ENCODE measurements around the gene JAK2.

JAK2 gene

GRCh38 chr9:5144217-5144616 is 159.1 kb downstream of the JAK2 start:
- DNase-seq (ENCODE audit: low read depth): no peak

DNA sequence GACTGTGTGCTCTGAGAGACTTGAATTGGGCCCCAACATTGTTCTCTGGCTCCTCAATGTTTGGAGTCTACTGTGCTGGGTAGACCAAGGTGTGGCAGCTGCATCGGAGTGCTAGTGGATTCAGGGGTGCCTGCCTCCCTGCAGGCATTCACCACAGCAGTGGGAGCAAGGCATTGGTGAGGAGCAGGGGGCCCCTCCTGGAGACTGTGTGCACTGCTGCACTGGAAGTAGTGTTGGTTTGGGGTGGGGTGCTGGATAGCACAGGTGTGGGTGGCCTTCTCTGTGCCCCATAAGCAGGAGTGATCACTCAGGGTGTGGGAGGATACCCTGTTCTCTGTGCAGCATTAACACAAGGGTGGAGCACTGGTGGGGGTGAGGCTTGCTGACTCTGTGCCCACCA is 161.2 kb downstream of the JAK2 start:
- no peak for DNase-seq (ENCODE audit: low read depth)

All from HS-27A (cell line).